HCT116 (cell line): ENCODE results near the gene FGD5. TPM values are rescaled to one million over a fixed set of nuclear protein-coding genes. Genes with fewer than 3 reads are reported as not detected.

ENCODE experiments used
- ATAC-seq: fragments of 200-7000 bp; cut with Tn5 transposase; 2 replicates; pipeline ENCODE4 v1.9.1; 2020; ENCODE audit warnings: mild to moderate bottlenecking, moderate library complexity
- BruUV-seq: library from RNA; stranded (reverse); fragments of 400-500 nt; replicated peaks from 2 replicates; lab custom pipeline; 2021; lab: Mats Ljungman, UMichigan
- CTCF ChIA-PET: fragments of 300-600 bp; sonication (Branson Sonifier 250); formaldehyde crosslinking; loops from one replicate; lab custom pipeline; 2021; ENCODE audit warnings: antibody characterized with exemption; lab: Charles Lee
- POLR2A ChIA-PET: fragments of 300-600, 350-600 bp; sonication (Branson Sonifier 250); formaldehyde crosslinking; loops from one replicate; lab custom pipeline; 2021; ENCODE audit warnings: antibody characterized with exemption; lab: Charles Lee
- RAD21 ChIA-PET, 2 experiments: fragments of 300-600 bp; sonication (Branson Sonifier 250); formaldehyde crosslinking; loops; one replicate each; lab custom pipeline; 2023; ENCODE audit warnings: low total read pairs in 2 of 2; ENCODE audit not compliant: uncharacterized antibody in 2 of 2, unreplicated experiment in 2 of 2, low non-redundant PET in 1 of 2; lab: Charles Lee
- DNase-seq: peaks from one replicate; pipeline ENCODE4 v3.0.0-alpha.2; 2010; ENCODE audit warnings: low read depth, low spot score
- H2AFZ ChIP-seq: fragments of 200-600 bp; shearing (Covaris generic), sonication (generic); 2 replicates; pipeline ENCODE4 v1.6.1; 2017; ENCODE audit warnings: low read depth, mixed run types, mixed read lengths, antibody characterized with exemption, low read length; ENCODE audit not compliant: poor library complexity, severe bottlenecking
- H3K27ac ChIP-seq: 2 replicates; pipeline ENCODE4 v1.5.1; 2012; ENCODE audit warnings: low read depth, low read length
- H3K27me3 ChIP-seq: fragments of 200-600 bp; sonication (generic); 2 replicates; pipeline ENCODE4 v1.6.1; 2016; ENCODE audit warnings: mixed run types, low read length, mixed read lengths; ENCODE audit not compliant: insufficient read depth
- H3K36me3 ChIP-seq, 2 experiments: fragments of 200-500 bp in 1 of 2; fragments of 200-600 bp in 1 of 2; sonication (Bioruptor generic) in 1 of 2; sonication (generic) in 1 of 2; 2 replicates each; pipeline versions ENCODE4 v1.5.1 to v1.6.1; 2014 to 2016; ENCODE audit warnings: low read length in 2 of 2, inconsistent platforms in 1 of 2, mixed read lengths in 1 of 2, mixed run types in 1 of 2; ENCODE audit not compliant: insufficient read depth in 2 of 2, control insufficient read depth in 1 of 2
- H3K4me1 ChIP-seq, 2 experiments: fragments of 200-600 bp in 1 of 2; sonication (generic) in 1 of 2; 2 replicates each; pipeline versions ENCODE4 v1.5.1 to v1.6.1; 2012 to 2017; ENCODE audit warnings: low read length in 2 of 2, inconsistent platforms in 1 of 2, mild to moderate bottlenecking in 1 of 2, mixed read lengths in 1 of 2, mixed run types in 1 of 2, moderate library complexity in 1 of 2; ENCODE audit not compliant: insufficient read depth in 2 of 2, control insufficient read depth in 1 of 2
- H3K4me2 ChIP-seq: fragments of 200-600 bp; sonication (generic); 2 replicates; pipeline ENCODE4 v1.6.1; 2017; ENCODE audit warnings: mixed run types, low read length, mixed read lengths
- H3K4me3 ChIP-seq, 2 experiments: fragments of 200-600 bp in 1 of 2; sonication (generic) in 1 of 2; replicated peaks in 1 of 2; 2 replicates each; pipeline ENCODE4 v1.5.1; 2011 to 2016; ENCODE audit warnings: low read length in 2 of 2, control low read depth in 1 of 2, low read depth in 1 of 2, mild to moderate bottlenecking in 1 of 2, mixed read lengths in 1 of 2, mixed run types in 1 of 2
- H3K79me2 ChIP-seq: fragments of 200-600 bp; sonication (generic); 2 replicates; pipeline ENCODE4 v1.6.1; 2017; ENCODE audit warnings: mild to moderate bottlenecking, mixed run types, low read length, moderate library complexity, mixed read lengths; ENCODE audit not compliant: insufficient read depth
- H3K9ac ChIP-seq: fragments of 200-600 bp; sonication (generic); 2 replicates; pipeline ENCODE4 v1.6.1; 2016; ENCODE audit warnings: low read length, mixed read lengths
- H3K9me2 ChIP-seq: fragments of 200-600 bp; sonication (generic), shearing (Covaris generic); 2 replicates; pipeline ENCODE4 v1.6.1; 2017; ENCODE audit warnings: mixed run types, mild to moderate bottlenecking, moderate library complexity; ENCODE audit not compliant: insufficient read depth
- H3K9me3 ChIP-seq, 2 experiments: fragments of 200-500 bp in 1 of 2; fragments of 200-600 bp in 1 of 2; sonication (Bioruptor generic) in 1 of 2; sonication (generic) in 1 of 2; 2 replicates each; pipeline ENCODE4 v1.6.1; 2014 to 2017; ENCODE audit warnings: low read length in 2 of 2, mixed read lengths in 2 of 2, inconsistent platforms in 1 of 2, low read depth in 1 of 2, mild to moderate bottlenecking in 1 of 2, mixed run types in 1 of 2, moderate library complexity in 1 of 2; ENCODE audit not compliant: control insufficient read depth in 1 of 2, insufficient read depth in 1 of 2
- H4K20me1 ChIP-seq: fragments of 200-600 bp; sonication (generic), shearing (Covaris generic); 2 replicates; pipeline ENCODE4 v1.6.1; 2017; ENCODE audit warnings: mixed run types, mild to moderate bottlenecking, moderate library complexity; ENCODE audit not compliant: insufficient read depth
- CBX3 ChIP-seq: IDR thresholded peaks from 2 replicates; pipeline ENCODE4 v1.6.1; 2012; ENCODE audit warnings: low read depth
- EGR1 ChIP-seq: IDR thresholded peaks from 2 replicates; pipeline ENCODE4 v1.6.1; 2012; ENCODE audit warnings: low read depth
- ELF1 ChIP-seq: IDR thresholded peaks from 2 replicates; pipeline ENCODE4 v1.6.1; 2012; ENCODE audit warnings: low read depth, borderline replicate concordance
- EZH2 ChIP-seq: fragments of 200-600 bp; sonication (generic); IDR thresholded peaks from 2 replicates; pipeline ENCODE4 v1.6.1; 2017; ENCODE audit warnings: antibody characterized with exemption, mixed run types
- FOSL1 ChIP-seq: IDR thresholded peaks from 2 replicates; pipeline ENCODE4 v1.6.1; 2012; ENCODE audit warnings: low read depth
- JUND ChIP-seq: IDR thresholded peaks from 2 replicates; pipeline ENCODE4 v1.6.1; 2012
- POLR2A ChIP-seq: IDR thresholded peaks from 2 replicates; pipeline ENCODE4 v1.7.0; 2011; ENCODE audit warnings: borderline replicate concordance; ENCODE audit not compliant: insufficient read depth, insufficient read length; ENCODE audit errors: extremely low read depth
- POLR2AphosphoS5 ChIP-seq: IDR thresholded peaks from 2 replicates; pipeline ENCODE4 v1.6.1; 2011; ENCODE audit warnings: mild to moderate bottlenecking, low read depth, low read length, moderate library complexity
- RAD21 ChIP-seq: IDR thresholded peaks from 2 replicates; pipeline ENCODE4 v1.6.1; 2012; ENCODE audit warnings: low read depth, mild to moderate bottlenecking
- SIN3A ChIP-seq: IDR thresholded peaks from 2 replicates; pipeline ENCODE4 v1.6.1; 2012; ENCODE audit warnings: low read depth
- SP1 ChIP-seq: IDR thresholded peaks from 2 replicates; pipeline ENCODE4 v1.6.1; 2012; ENCODE audit warnings: low read depth
- SRF ChIP-seq: IDR thresholded peaks from 2 replicates; pipeline ENCODE4 v1.6.1; 2012; ENCODE audit warnings: low read depth
- TCF7L2 ChIP-seq: IDR thresholded peaks from 2 replicates; pipeline ENCODE4 v1.7.0; 2011; ENCODE audit warnings: borderline replicate concordance, inconsistent platforms; ENCODE audit not compliant: insufficient read depth, insufficient read length; ENCODE audit errors: extremely low read depth
- YY1 ChIP-seq: IDR thresholded peaks from 2 replicates; pipeline ENCODE4 v1.6.1; 2011; ENCODE audit warnings: low read length, low read depth, moderate library complexity, mild to moderate bottlenecking; ENCODE audit not compliant: insufficient replicate concordance; ENCODE audit errors: extremely low read depth
- ZNF274 ChIP-seq: fragments of 200-500 bp; sonication (Bioruptor generic); IDR thresholded peaks from 2 replicates; pipeline ENCODE4 v1.6.1; 2014; ENCODE audit warnings: mild to moderate bottlenecking, low read depth, low read length, inconsistent platforms
- intact Hi-C: fragments of 100-400 bp; cut with micrococcal nuclease; formaldehyde crosslinking; loops from 2 replicates; pipeline ENCODE4 v1.10.0; 2022
- total RNA-seq: library from RNA; stranded (reverse); gene quantifications from one replicate; pipeline ENCODE4 v1.2.1, GENCODE V29; 2021; ENCODE audit not compliant: unreplicated experiment
- TF ChIP-seq, protein P1 (sequence below), 3 experiments: fragments of 200-600 bp in 1 of 3; sonication (generic) in 1 of 3; IDR thresholded peaks in 2 of 3; conservative IDR thresholded peaks in 1 of 3; 2 replicates each; pipeline ENCODE4 v1.5.1; 2012 to 2017; ENCODE audit warnings: low read depth in 2 of 3, low read length in 2 of 3, antibody characterized with exemption in 1 of 3, borderline replicate concordance in 1 of 3, control low read depth in 1 of 3, mild to moderate bottlenecking in 1 of 3, mixed read lengths in 1 of 3, mixed run types in 1 of 3, moderate library complexity in 1 of 3; ENCODE audit not compliant: insufficient read depth in 1 of 3
- TF ChIP-seq, protein P2 (sequence below): IDR thresholded peaks from 2 replicates; pipeline ENCODE4 v1.6.1; 2012
- TF ChIP-seq, protein P3 (sequence below): IDR thresholded peaks from 2 replicates; pipeline ENCODE4 v1.6.1; 2012
- TF ChIP-seq, protein P4 (sequence below): IDR thresholded peaks from 2 replicates; pipeline ENCODE4 v1.6.1; 2012; ENCODE audit warnings: low read depth
- TF ChIP-seq, protein P5 (sequence below): IDR thresholded peaks from 2 replicates; pipeline ENCODE4 v1.6.1; 2011; ENCODE audit warnings: mild to moderate bottlenecking, low read length, moderate library complexity; ENCODE audit not compliant: insufficient replicate concordance; ENCODE audit errors: extremely low read depth

The FGD5 gene
- total RNA-seq, 1 experiment from 2014 or later: 0.22 TPM

DNA sequence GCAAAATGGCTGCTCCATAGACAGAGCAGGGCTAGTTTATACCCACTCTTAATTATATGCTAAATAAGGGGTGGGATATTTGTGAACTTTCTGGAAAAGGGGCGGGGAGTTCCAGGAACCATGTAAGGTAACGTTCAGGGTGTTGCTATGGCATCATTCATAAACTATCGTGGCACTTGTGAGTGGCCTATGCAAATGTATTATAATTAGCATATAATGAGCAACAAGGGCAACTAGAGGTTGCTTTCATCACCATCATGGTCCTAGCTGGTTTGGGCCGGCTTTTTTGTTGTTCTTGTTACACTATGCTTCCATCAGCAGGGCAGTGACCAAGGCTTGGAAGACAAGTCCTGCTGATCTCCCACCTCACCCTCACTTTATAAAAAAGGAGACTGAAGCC is 43.2 kb upstream of the FGD5 start:
- intact Hi-C loops: no loop called here

More for the DNA sequence above, 43.2 kb upstream of the FGD5 start:
- Histone ChIP-seq H3K27me3 (no peaks in the 10 kb centered on the region), H3K9ac (no peak overlapping the region), H3K4me1 (no peaks in the 10 kb centered on the region), H3K4me2 (no peak overlapping the region), H3K9me2 (no peaks in the 10 kb centered on the region), H3K36me3 (no peaks in the 10 kb centered on the region), H3K27ac (no peak overlapping the region), H3K9me3 (no peaks in the 10 kb centered on the region), H4K20me1 (no peaks in the 10 kb centered on the region), H2AFZ (no peak overlapping the region), H3K4me3 (no peak overlapping the region), H3K79me2 (no peaks in the 10 kb centered on the region)
- CTCF ChIA-PET: no interaction called here
- RAD21 ChIA-PET: no interaction called here
- no peak for DNase-seq
- no TSS peak for BruUV-seq
- no peak for ATAC-seq
- POLR2A ChIA-PET: no interaction called here
- TF ChIP-seq SRF: no peak
- TF ChIP-seq, protein P1, sequence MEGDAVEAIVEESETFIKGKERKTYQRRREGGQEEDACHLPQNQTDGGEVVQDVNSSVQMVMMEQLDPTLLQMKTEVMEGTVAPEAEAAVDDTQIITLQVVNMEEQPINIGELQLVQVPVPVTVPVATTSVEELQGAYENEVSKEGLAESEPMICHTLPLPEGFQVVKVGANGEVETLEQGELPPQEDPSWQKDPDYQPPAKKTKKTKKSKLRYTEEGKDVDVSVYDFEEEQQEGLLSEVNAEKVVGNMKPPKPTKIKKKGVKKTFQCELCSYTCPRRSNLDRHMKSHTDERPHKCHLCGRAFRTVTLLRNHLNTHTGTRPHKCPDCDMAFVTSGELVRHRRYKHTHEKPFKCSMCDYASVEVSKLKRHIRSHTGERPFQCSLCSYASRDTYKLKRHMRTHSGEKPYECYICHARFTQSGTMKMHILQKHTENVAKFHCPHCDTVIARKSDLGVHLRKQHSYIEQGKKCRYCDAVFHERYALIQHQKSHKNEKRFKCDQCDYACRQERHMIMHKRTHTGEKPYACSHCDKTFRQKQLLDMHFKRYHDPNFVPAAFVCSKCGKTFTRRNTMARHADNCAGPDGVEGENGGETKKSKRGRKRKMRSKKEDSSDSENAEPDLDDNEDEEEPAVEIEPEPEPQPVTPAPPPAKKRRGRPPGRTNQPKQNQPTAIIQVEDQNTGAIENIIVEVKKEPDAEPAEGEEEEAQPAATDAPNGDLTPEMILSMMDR (IDR thresholded peaks at IDR 0.05 in 2 of 3, conservative IDR thresholded peaks at IDR 0.05 in 1 of 3; ENCODE audit: borderline replicate concordance in 1 of 3, insufficient read depth in 1 of 3, low read depth in 2 of 3, low read length in 2 of 3): no peak
- no peak for TF ChIP-seq YY1
- no peak for TF ChIP-seq RAD21
- no peak for TF ChIP-seq CBX3
- TF ChIP-seq EGR1: no peak
- TF ChIP-seq, protein P2, sequence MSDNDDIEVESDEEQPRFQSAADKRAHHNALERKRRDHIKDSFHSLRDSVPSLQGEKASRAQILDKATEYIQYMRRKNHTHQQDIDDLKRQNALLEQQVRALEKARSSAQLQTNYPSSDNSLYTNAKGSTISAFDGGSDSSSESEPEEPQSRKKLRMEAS: no peak
- no peak for TF ChIP-seq FOSL1
- TF ChIP-seq, protein P3, sequence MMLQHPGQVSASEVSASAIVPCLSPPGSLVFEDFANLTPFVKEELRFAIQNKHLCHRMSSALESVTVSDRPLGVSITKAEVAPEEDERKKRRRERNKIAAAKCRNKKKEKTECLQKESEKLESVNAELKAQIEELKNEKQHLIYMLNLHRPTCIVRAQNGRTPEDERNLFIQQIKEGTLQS: no peak
- no peak for TF ChIP-seq SP1
- TF ChIP-seq, protein P4, sequence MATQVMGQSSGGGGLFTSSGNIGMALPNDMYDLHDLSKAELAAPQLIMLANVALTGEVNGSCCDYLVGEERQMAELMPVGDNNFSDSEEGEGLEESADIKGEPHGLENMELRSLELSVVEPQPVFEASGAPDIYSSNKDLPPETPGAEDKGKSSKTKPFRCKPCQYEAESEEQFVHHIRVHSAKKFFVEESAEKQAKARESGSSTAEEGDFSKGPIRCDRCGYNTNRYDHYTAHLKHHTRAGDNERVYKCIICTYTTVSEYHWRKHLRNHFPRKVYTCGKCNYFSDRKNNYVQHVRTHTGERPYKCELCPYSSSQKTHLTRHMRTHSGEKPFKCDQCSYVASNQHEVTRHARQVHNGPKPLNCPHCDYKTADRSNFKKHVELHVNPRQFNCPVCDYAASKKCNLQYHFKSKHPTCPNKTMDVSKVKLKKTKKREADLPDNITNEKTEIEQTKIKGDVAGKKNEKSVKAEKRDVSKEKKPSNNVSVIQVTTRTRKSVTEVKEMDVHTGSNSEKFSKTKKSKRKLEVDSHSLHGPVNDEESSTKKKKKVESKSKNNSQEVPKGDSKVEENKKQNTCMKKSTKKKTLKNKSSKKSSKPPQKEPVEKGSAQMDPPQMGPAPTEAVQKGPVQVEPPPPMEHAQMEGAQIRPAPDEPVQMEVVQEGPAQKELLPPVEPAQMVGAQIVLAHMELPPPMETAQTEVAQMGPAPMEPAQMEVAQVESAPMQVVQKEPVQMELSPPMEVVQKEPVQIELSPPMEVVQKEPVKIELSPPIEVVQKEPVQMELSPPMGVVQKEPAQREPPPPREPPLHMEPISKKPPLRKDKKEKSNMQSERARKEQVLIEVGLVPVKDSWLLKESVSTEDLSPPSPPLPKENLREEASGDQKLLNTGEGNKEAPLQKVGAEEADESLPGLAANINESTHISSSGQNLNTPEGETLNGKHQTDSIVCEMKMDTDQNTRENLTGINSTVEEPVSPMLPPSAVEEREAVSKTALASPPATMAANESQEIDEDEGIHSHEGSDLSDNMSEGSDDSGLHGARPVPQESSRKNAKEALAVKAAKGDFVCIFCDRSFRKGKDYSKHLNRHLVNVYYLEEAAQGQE: no peak
- TF ChIP-seq SIN3A: no peak
- no peak for TF ChIP-seq EZH2
- no peak for TF ChIP-seq ELF1
- TF ChIP-seq JUND: no peak
- TF ChIP-seq ZNF274: no peak
- no peak for TF ChIP-seq POLR2AphosphoS5
- TF ChIP-seq POLR2A: no peak
- TF ChIP-seq TCF7L2: no peak
- TF ChIP-seq, protein P5, sequence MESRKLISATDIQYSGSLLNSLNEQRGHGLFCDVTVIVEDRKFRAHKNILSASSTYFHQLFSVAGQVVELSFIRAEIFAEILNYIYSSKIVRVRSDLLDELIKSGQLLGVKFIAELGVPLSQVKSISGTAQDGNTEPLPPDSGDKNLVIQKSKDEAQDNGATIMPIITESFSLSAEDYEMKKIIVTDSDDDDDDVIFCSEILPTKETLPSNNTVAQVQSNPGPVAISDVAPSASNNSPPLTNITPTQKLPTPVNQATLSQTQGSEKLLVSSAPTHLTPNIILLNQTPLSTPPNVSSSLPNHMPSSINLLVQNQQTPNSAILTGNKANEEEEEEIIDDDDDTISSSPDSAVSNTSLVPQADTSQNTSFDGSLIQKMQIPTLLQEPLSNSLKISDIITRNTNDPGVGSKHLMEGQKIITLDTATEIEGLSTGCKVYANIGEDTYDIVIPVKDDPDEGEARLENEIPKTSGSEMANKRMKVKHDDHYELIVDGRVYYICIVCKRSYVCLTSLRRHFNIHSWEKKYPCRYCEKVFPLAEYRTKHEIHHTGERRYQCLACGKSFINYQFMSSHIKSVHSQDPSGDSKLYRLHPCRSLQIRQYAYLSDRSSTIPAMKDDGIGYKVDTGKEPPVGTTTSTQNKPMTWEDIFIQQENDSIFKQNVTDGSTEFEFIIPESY: no peak
